Fibroblast of lung (primary cell): ENCODE data around the gene SORCS3.

Experiments used
- CTCF ChIP-seq, 2 donors: IDR thresholded peaks in 1 of 2; conservative IDR thresholded peaks in 1 of 2; 1 replicate in 1 of 2; 2 replicates in 1 of 2; pipeline ENCODE4 v1.5.1; 2011 to 2012; ENCODE audit warnings: low read length in 2 of 2, control low read depth in 1 of 2, inconsistent platforms in 1 of 2, low read depth in 1 of 2, mild to moderate bottlenecking in 1 of 2
- EZH2 ChIP-seq: IDR thresholded peaks from 2 replicates; pipeline ENCODE4 v1.5.1; 2012; ENCODE audit warnings: low read length, control low read depth, mild to moderate bottlenecking; ENCODE audit errors: missing control alignments

- TF ChIP-seq CTCF (conservative IDR thresholded peaks at IDR 0.05 in 1 of 2, IDR thresholded peaks at IDR 0.05 in 1 of 2; ENCODE audit: low read depth in 1 of 2, low read length in 2 of 2) = no peak
- TF ChIP-seq EZH2 = no peak
Observed at GRCh38 chr10:104844073-104844472, 203.0 kb downstream of the SORCS3 start.
